Gastrocnemius medialis (tissue), 4 donors: ENCODE data around the gene ZNF804B. TPM values are rescaled to one million over a fixed set of nuclear protein-coding genes. Genes with fewer than 3 reads are reported as not detected.

Source experiments
- ATAC-seq, 2 donors: fragments of 150-250 bp; one replicate each; pipeline ENCODE4 v1.9.1; 2016
- DNase-seq, 2 donors: peaks; one replicate each; pipeline ENCODE4 v3.0.0-alpha.2; 2019
- H3K27ac ChIP-seq, 4 donors: fragments of 200-600 bp; sonication (generic); 1 replicate in 1 of 4; 2 replicates in 3 of 4; pipeline ENCODE4 v1.5.1; 2016 to 2018; ENCODE audit warnings: mild to moderate bottlenecking in 2 of 4, moderate library complexity in 1 of 4
- H3K27me3 ChIP-seq, 3 donors: fragments of 200-600 bp; sonication (generic) in 2 of 3; 1 replicate in 1 of 3; 2 replicates in 2 of 3; pipeline versions ENCODE4 v1.5.1 to v1.6.0; 2016 to 2019; ENCODE audit warnings: mild to moderate bottlenecking in 1 of 3, moderate library complexity in 1 of 3
- H3K36me3 ChIP-seq, 2 donors: fragments of 200-600 bp; sonication (generic) in 1 of 2; one replicate each; pipeline ENCODE4 v1.5.1; 2017 to 2018
- H3K4me1 ChIP-seq, 2 donors: fragments of 200-600 bp; sonication (generic) in 1 of 2; one replicate each; pipeline ENCODE4 v1.5.1; 2016 to 2017; ENCODE audit warnings: mild to moderate bottlenecking in 2 of 2
- H3K4me3 ChIP-seq, 4 donors: fragments of 200-600 bp; sonication (generic) in 3 of 4; 1 replicate in 1 of 4; 2 replicates in 3 of 4; pipeline ENCODE4 v1.5.1; 2016 to 2019; ENCODE audit warnings: mild to moderate bottlenecking in 2 of 4
- H3K9me3 ChIP-seq, 3 donors: fragments of 200-600 bp; sonication (generic) in 2 of 3; 1 replicate in 1 of 3; 2 replicates in 2 of 3; pipeline ENCODE4 v1.5.1; 2016 to 2019
- POLR2A ChIP-seq, 2 donors: fragments of 450-650 bp; IDR thresholded peaks; one replicate each; pipeline ENCODE4 v1.6.1; 2017; ENCODE audit warnings: antibody characterized with exemption in 2 of 2, mild to moderate bottlenecking in 2 of 2, moderate library complexity in 2 of 2
- in situ Hi-C, 4 donors: fragments of 200-750 bp; cut with MboI; loops; one replicate each; pipeline versions ENCODE4 v1.15.0 to v1.8.0; 2017; ENCODE audit warnings: low sequenced_read_pairs in 4 of 4
- intact Hi-C: fragments of 100-400 bp; cut with DNase I; formaldehyde crosslinking; loops from one replicate; pipeline ENCODE4 v1.15.1; 2023; ENCODE audit warnings: low total_unique reads
- total RNA-seq, 4 donors: library from RNA; depleted of rRNA; stranded (reverse); fragments of >200 nt; gene quantifications; one replicate each; pipeline versions ENCODE4 v1.1.0 to v1.2.3, GENCODE V29; 2016
- TF ChIP-seq, protein P1 (sequence below), 5 experiments: fragments of 450-650 bp in 3 of 5; fragments of 200-600 bp in 2 of 5; sonication (generic) in 2 of 5; IDR thresholded peaks in 4 of 5; conservative IDR thresholded peaks in 1 of 5; 1 replicate in 4 of 5; 2 replicates in 1 of 5; pipeline ENCODE4 v1.5.1; 2016 to 2019; ENCODE audit warnings: antibody characterized with exemption in 5 of 5, mild to moderate bottlenecking in 3 of 5, moderate library complexity in 3 of 5

Gene ZNF804B
- total RNA-seq, 4 donors from 2014 or later: not detected

DNA sequence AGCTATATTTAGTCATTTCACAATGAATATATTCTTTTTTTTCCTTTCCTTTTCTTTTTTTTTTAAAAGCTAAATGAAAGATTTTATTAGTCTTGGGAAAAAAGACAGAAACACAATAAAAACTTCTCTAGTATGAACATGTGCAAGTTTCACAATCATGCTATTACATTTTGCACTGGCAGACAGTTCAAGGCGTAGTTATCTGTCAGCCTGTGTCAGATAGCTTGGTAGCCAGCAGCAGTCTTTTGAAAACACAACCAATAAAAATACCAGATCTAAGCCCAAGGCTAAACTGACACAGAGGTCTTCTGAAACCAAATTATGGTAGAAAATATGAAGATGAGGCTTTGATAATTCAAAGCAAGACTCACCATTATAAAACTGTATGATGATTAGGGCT lies 241.8 kb downstream of the ZNF804B start:
- ATAC-seq (no peak), DNase-seq (no peak)
- no peak for TF ChIP-seq POLR2A (IDR thresholded peaks at IDR 0.05)
- TF ChIP-seq, protein P1, sequence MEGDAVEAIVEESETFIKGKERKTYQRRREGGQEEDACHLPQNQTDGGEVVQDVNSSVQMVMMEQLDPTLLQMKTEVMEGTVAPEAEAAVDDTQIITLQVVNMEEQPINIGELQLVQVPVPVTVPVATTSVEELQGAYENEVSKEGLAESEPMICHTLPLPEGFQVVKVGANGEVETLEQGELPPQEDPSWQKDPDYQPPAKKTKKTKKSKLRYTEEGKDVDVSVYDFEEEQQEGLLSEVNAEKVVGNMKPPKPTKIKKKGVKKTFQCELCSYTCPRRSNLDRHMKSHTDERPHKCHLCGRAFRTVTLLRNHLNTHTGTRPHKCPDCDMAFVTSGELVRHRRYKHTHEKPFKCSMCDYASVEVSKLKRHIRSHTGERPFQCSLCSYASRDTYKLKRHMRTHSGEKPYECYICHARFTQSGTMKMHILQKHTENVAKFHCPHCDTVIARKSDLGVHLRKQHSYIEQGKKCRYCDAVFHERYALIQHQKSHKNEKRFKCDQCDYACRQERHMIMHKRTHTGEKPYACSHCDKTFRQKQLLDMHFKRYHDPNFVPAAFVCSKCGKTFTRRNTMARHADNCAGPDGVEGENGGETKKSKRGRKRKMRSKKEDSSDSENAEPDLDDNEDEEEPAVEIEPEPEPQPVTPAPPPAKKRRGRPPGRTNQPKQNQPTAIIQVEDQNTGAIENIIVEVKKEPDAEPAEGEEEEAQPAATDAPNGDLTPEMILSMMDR (IDR thresholded peaks at IDR 0.05 in 4 of 5, conservative IDR thresholded peaks at IDR 0.05 in 1 of 5): no peak
- Histone ChIP-seq H3K4me3 (no peak overlapping the region), H3K36me3 (no peaks in the 10 kb centered on the region), H3K9me3 (no peaks in the 10 kb centered on the region), H3K4me1 (no peaks in the 10 kb centered on the region), H3K27me3 (no peaks in the 10 kb centered on the region), H3K27ac (no peak overlapping the region)
- in situ Hi-C loops: no loop called here
- intact Hi-C loops: no loop called here

DNA sequence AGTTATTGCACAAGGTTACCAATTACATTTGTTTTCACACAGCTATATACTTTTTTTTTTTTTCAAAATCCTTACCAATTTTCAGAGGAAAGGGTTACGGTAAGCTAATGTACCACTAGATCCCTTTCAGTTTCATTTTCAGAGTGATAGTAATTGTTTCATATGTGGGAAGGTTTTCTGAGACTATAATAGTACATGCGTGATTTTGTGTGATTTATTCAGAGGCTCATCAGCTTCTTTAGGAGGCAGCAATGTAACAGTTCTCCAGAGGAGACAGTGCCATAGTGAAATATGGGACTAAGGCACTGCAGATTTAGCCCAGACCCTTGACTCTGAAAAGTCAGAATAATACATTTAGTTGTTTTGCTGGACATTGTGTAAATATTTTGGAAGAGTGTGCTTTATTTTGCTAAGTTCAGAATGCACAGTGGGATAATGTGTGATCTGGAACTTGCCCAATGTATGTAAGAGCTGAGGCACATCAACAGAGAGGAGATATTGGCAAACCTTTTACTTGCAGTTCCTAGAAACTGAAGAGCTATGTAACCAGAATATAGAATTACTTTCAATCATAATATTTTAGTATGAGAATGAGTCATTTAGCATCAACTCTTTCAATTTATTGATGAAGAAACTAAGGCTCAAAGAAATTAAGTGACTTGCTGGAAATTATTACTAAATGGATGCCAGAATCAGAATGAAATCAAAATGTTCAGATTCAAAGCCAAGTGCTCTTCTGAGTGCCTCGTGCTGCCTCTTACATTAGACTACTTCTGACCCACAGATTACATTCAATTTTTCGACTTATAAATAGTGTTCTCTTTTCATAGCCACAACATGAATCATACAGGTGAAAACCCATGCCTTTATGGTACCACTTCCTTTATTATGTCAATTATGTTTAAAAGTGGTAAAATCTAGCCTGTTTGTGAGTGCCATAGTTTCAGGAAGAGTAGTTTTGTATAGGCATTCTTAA lies 243.8 kb downstream of the ZNF804B start:
- ATAC-seq (no peak), DNase-seq (no peak)
- Histone ChIP-seq H3K4me3 (no peak overlapping the region), H3K9me3 (no peaks in the 10 kb centered on the region), H3K4me1 (no peaks in the 10 kb centered on the region), H3K27ac (no peak overlapping the region), H3K27me3 (no peaks in the 10 kb centered on the region), H3K36me3 (no peaks in the 10 kb centered on the region)
- in situ Hi-C loops (no loop called here), intact Hi-C loops (no loop called here)
- TF ChIP-seq, protein P1 (IDR thresholded peaks at IDR 0.05 in 4 of 5, conservative IDR thresholded peaks at IDR 0.05 in 1 of 5): no peak
- TF ChIP-seq POLR2A (IDR thresholded peaks at IDR 0.05): no peak

DNA sequence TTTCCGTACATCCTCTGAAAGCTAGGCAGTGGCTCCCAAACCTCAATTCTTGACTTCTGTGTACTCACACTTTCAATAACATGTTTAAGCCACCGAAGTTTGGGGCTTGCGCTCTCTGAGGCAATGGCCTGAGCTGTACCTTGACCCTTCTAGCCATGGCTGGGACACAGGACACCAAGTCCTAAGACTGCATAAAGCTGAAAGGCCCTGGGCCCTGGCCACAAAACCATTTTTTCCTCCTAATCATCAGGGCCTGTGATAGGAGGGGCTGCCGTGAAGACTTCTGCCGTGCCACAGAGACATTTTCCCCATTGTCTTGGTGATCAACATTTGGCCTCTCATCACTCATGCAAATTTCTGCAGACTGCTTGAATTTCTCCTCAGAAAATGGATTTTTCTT lies 252.5 kb downstream of the ZNF804B start:
- no peaks in the 10 kb centered on the region for H3K36me3 ChIP-seq
- no peak overlapping the region for H3K27ac ChIP-seq
- DNase-seq (no peak), ATAC-seq (no peak)
- no peaks in the 10 kb centered on the region for H3K9me3 ChIP-seq
- no peaks in the 10 kb centered on the region for H3K4me1 ChIP-seq
- no peaks in the 10 kb centered on the region for H3K27me3 ChIP-seq
- TF ChIP-seq, protein P1 (IDR thresholded peaks at IDR 0.05 in 4 of 5, conservative IDR thresholded peaks at IDR 0.05 in 1 of 5): no peak
- TF ChIP-seq POLR2A (IDR thresholded peaks at IDR 0.05): no peak
- no peak overlapping the region for H3K4me3 ChIP-seq
- in situ Hi-C loops: no loop called here
- intact Hi-C loops: no loop called here

DNA sequence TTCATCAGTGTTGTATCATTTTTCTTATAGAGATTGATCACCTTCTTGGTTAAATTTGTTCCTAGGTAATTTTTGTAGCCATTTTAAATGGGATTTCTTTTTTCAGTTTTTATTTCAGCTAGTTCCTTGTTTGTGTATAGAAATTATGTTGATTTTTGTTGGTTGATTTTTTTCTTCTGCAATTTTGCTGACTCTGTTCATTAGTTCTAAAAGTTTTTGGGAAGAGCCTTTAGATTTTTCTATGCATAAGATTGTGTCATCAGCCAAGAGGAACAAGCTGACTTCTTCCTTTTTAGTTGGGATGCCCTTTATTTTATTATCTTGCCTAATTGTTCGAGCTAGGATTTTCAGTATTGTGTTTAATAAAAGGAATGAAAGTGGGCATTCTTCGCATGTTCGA lies 258.2 kb downstream of the ZNF804B start:
- no peak for ATAC-seq
- DNase-seq: no peak
- no peak for TF ChIP-seq POLR2A (IDR thresholded peaks at IDR 0.05)
- TF ChIP-seq, protein P1 (IDR thresholded peaks at IDR 0.05 in 4 of 5, conservative IDR thresholded peaks at IDR 0.05 in 1 of 5): no peak
- Histone ChIP-seq H3K9me3 (no peaks in the 10 kb centered on the region), H3K27ac (no peak overlapping the region), H3K27me3 (no peaks in the 10 kb centered on the region), H3K4me3 (no peak overlapping the region), H3K36me3 (no peaks in the 10 kb centered on the region), H3K4me1 (no peaks in the 10 kb centered on the region)
- in situ Hi-C loops (no loop called here), intact Hi-C loops (no loop called here)
